ENCODE results near the gene SREK1. TPM values are rescaled to one million over a fixed set of nuclear protein-coding genes. Genes with fewer than 3 reads are reported as not detected.

SREK1 gene
- polyA plus RNA-seq, 1 donor (not counting 4 experiments of a cell fraction or from before 2014, with no cell fraction given), result 47.5 TPM

GRCh38 chr5:66223637-66224036, 79.5 kb downstream of the SREK1 start:
- Histone ChIP-seq H3K79me2 (ENCODE audit: control insufficient read depth, insufficient read depth, low read length) (no peaks in the 10 kb centered on the region), H3K9ac (ENCODE audit: control insufficient read depth, extremely low read depth, insufficient read depth, low read length) (no peak overlapping the region), H3K9me3 (ENCODE audit: control insufficient read depth, low read depth, low read length) (no peaks in the 10 kb centered on the region), H3K27ac (ENCODE audit: control insufficient read depth, insufficient read depth, low read length) (no peak overlapping the region), H3K4me2 (ENCODE audit: control insufficient read depth, extremely low read depth, insufficient read depth, low read depth, low read length) (no peak overlapping the region), H3K27me3 (ENCODE audit: control insufficient read depth, extremely low read depth, insufficient read depth, low read length) (no peaks in the 10 kb centered on the region), H4K20me1 (ENCODE audit: control insufficient read depth, extremely low read depth, insufficient read depth, low read length) (no peaks in the 10 kb centered on the region), H3K4me1 (ENCODE audit: control insufficient read depth, extremely low read depth, insufficient read depth, low read length) (no peaks in the 10 kb centered on the region), H3K4me3 (ENCODE audit: control insufficient read depth in 2 of 3, extremely low read depth in 1 of 3, insufficient read depth in 2 of 3, low read depth in 1 of 3, low read length in 3 of 3) (no peak overlapping the region), H3K36me3 (ENCODE audit: control insufficient read depth in 2 of 2, extremely low read depth in 1 of 2, insufficient read depth in 2 of 2, low read length in 2 of 2) (no peaks in the 10 kb centered on the region), H2AFZ (ENCODE audit: control insufficient read depth, low read length) (no peak overlapping the region), H3K9me1 (ENCODE audit: control insufficient read depth, extremely low read depth, insufficient read depth, low read length) (no peaks in the 10 kb centered on the region)
- DNase-seq (ENCODE audit: low read depth, low spot score), result no peak
- dilution Hi-C loops (cut with MboI; ENCODE audit: extremely low pct_ligation_motif_present, low sequenced_read_pairs), result no loop called here
- TF ChIP-seq EZH2 (IDR thresholded peaks at IDR 0.05; ENCODE audit: low read length) (no peak), CTCF (optimal IDR thresholded peaks at IDR 0.05 in 1 of 3, IDR thresholded peaks at IDR 0.05 in 1 of 3, conservative IDR thresholded peaks at IDR 0.05 in 1 of 3; ENCODE audit: extremely low read depth in 1 of 3, insufficient read depth in 2 of 3, low read length in 3 of 3) (peak; percentile 32 to 69 (median 41))
- no peak for FAIRE-seq

GRCh38 chr5:66224274-66224673, 80.2 kb downstream of the SREK1 start:
- Histone ChIP-seq H3K9me3 (ENCODE audit: control insufficient read depth, low read depth, low read length) (no peaks in the 10 kb centered on the region), H3K4me1 (ENCODE audit: control insufficient read depth, extremely low read depth, insufficient read depth, low read length) (no peaks in the 10 kb centered on the region), H3K4me2 (ENCODE audit: control insufficient read depth, extremely low read depth, insufficient read depth, low read depth, low read length) (no peak overlapping the region), H3K27ac (ENCODE audit: control insufficient read depth, insufficient read depth, low read length) (no peak overlapping the region), H3K4me3 (ENCODE audit: control insufficient read depth in 2 of 3, extremely low read depth in 1 of 3, insufficient read depth in 2 of 3, low read depth in 1 of 3, low read length in 3 of 3) (no peak overlapping the region), H3K79me2 (ENCODE audit: control insufficient read depth, insufficient read depth, low read length) (no peaks in the 10 kb centered on the region), H4K20me1 (ENCODE audit: control insufficient read depth, extremely low read depth, insufficient read depth, low read length) (no peaks in the 10 kb centered on the region), H3K27me3 (ENCODE audit: control insufficient read depth, extremely low read depth, insufficient read depth, low read length) (no peaks in the 10 kb centered on the region), H3K36me3 (ENCODE audit: control insufficient read depth in 2 of 2, extremely low read depth in 1 of 2, insufficient read depth in 2 of 2, low read length in 2 of 2) (no peaks in the 10 kb centered on the region), H2AFZ (ENCODE audit: control insufficient read depth, low read length) (no peak overlapping the region), H3K9ac (ENCODE audit: control insufficient read depth, extremely low read depth, insufficient read depth, low read length) (no peak overlapping the region), H3K9me1 (ENCODE audit: control insufficient read depth, extremely low read depth, insufficient read depth, low read length) (no peaks in the 10 kb centered on the region)
- FAIRE-seq, result no peak
- dilution Hi-C loops (cut with MboI; ENCODE audit: extremely low pct_ligation_motif_present, low sequenced_read_pairs), result no loop called here
- no peak for TF ChIP-seq EZH2 (IDR thresholded peaks at IDR 0.05; ENCODE audit: low read length)
- TF ChIP-seq CTCF (optimal IDR thresholded peaks at IDR 0.05 in 1 of 3, IDR thresholded peaks at IDR 0.05 in 1 of 3, conservative IDR thresholded peaks at IDR 0.05 in 1 of 3; ENCODE audit: extremely low read depth in 1 of 3, insufficient read depth in 2 of 3, low read length in 3 of 3), result no peak
- no peak for DNase-seq (ENCODE audit: low read depth, low spot score)

Measured in keratinocyte (primary cell).